H1 (cell line): ENCODE results near the gene FRZB.

Experiments
- EP300 ChIP-seq, 2 experiments: IDR thresholded peaks; 1 replicate in 1 of 2; 2 replicates in 1 of 2; pipeline ENCODE4 v1.6.1; 2011 to 2012; ENCODE audit warnings: low read depth in 2 of 2, low read length in 2 of 2, mild to moderate bottlenecking in 2 of 2, borderline replicate concordance in 1 of 2, inconsistent platforms in 1 of 2, moderate library complexity in 1 of 2
- JUN ChIP-seq: IDR thresholded peaks from 2 replicates; pipeline ENCODE4 v1.6.1; 2011; ENCODE audit warnings: low read depth, mild to moderate bottlenecking, improper control_type of control experiment, low read length
- KDM5A ChIP-seq: fragments of 200-600 bp; IDR thresholded peaks from 2 replicates; pipeline ENCODE4 v1.7.1; 2012; ENCODE audit warnings: mild to moderate bottlenecking, low read length, inconsistent platforms, mixed read lengths
- POLR2A ChIP-seq, 2 experiments: IDR thresholded peaks; 1 replicate in 1 of 2; 2 replicates in 1 of 2; pipeline ENCODE4 v1.6.1; 2011; ENCODE audit warnings: low read depth in 2 of 2, low read length in 2 of 2, mild to moderate bottlenecking in 2 of 2; ENCODE audit errors: control extremely low read depth in 1 of 2
- POLR2AphosphoS5 ChIP-seq: IDR thresholded peaks from 2 replicates; pipeline ENCODE4 v1.6.1; 2011; ENCODE audit warnings: low read depth, low read length
- RFX5 ChIP-seq: IDR thresholded peaks from 2 replicates; pipeline ENCODE4 v1.6.1; 2011; ENCODE audit warnings: low read depth, low read length, improper control_type of control experiment, borderline replicate concordance
- SP1 ChIP-seq: IDR thresholded peaks from 2 replicates; pipeline ENCODE4 v1.6.1; 2011; ENCODE audit warnings: low read depth, low read length
- ZNF274 ChIP-seq: IDR thresholded peaks from 2 replicates; pipeline ENCODE4 v1.7.0; 2012; ENCODE audit warnings: low read length, borderline replicate concordance; ENCODE audit errors: extremely low read depth
- TF ChIP-seq, protein P1 (sequence below): IDR thresholded peaks from 2 replicates; pipeline ENCODE4 v1.6.1; 2011; ENCODE audit warnings: low read length, improper control_type of control experiment
- TF ChIP-seq, protein P2 (sequence below): IDR thresholded peaks from 2 replicates; pipeline ENCODE4 v1.6.1; 2011; ENCODE audit warnings: low read depth, mild to moderate bottlenecking, low read length; ENCODE audit not compliant: insufficient read depth
- TF ChIP-seq, protein P3 (sequence below), 3 experiments: IDR thresholded peaks; 1 replicate in 2 of 3; 2 replicates in 1 of 3; pipeline versions ENCODE4 v1.5.1 to v1.6.1; 2011; ENCODE audit warnings: low read length in 3 of 3, mild to moderate bottlenecking in 3 of 3, inconsistent platforms in 2 of 3, low read depth in 1 of 3, moderate library complexity in 1 of 3; ENCODE audit not compliant: insufficient read depth in 1 of 3; ENCODE audit errors: control extremely low read depth in 1 of 3

DNA sequence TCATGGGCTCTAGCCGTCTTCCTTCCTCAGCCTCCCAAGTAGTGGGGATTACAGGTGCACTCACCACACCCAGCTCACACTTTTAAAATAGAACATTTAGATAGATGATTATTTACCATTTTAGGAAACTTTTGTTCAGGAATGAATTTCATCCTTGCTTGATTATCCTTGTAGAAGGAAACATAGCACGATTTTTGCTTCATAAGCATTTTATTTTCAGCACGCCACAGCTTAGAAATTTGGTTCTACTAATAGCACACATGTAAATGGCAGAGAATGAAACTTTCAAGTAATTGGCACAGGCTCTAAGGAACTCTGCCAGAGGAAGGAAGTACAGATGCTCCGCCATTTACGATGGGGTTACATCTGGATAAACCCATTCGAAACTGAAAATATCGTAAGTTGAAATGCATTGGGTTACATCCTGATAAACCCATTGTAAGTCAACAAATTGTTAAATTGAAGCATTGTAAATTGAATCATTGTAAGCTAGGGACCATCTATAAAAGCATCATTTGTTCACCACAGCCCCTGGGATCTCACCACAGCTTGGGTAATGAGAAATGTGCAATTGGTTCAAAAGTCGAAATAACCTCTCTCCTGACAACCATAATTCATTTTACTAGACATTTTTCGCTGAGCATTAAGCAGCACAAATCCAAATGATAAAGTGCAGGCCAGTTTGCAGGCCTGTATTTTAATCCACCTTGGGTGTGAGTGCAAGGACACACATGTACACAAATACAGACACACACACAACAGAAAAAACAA, 33.2 kb downstream of the FRZB start:
- TF ChIP-seq EP300 (IDR thresholded peaks at IDR 0.05; ENCODE audit: borderline replicate concordance in 1 of 2, low read depth in 2 of 2, low read length in 2 of 2) (no peak), KDM5A (no peak), ZNF274 (no peak), POLR2AphosphoS5 (no peak), POLR2A (IDR thresholded peaks at IDR 0.05; ENCODE audit: control extremely low read depth in 1 of 2, low read depth in 2 of 2, low read length in 2 of 2) (no peak), JUN (no peak), RFX5 (no peak), SP1 (no peak)
- TF ChIP-seq, protein P1, sequence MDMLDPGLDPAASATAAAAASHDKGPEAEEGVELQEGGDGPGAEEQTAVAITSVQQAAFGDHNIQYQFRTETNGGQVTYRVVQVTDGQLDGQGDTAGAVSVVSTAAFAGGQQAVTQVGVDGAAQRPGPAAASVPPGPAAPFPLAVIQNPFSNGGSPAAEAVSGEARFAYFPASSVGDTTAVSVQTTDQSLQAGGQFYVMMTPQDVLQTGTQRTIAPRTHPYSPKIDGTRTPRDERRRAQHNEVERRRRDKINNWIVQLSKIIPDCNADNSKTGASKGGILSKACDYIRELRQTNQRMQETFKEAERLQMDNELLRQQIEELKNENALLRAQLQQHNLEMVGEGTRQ: no peak
- TF ChIP-seq, protein P2, sequence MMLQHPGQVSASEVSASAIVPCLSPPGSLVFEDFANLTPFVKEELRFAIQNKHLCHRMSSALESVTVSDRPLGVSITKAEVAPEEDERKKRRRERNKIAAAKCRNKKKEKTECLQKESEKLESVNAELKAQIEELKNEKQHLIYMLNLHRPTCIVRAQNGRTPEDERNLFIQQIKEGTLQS: no peak
- TF ChIP-seq, protein P3, sequence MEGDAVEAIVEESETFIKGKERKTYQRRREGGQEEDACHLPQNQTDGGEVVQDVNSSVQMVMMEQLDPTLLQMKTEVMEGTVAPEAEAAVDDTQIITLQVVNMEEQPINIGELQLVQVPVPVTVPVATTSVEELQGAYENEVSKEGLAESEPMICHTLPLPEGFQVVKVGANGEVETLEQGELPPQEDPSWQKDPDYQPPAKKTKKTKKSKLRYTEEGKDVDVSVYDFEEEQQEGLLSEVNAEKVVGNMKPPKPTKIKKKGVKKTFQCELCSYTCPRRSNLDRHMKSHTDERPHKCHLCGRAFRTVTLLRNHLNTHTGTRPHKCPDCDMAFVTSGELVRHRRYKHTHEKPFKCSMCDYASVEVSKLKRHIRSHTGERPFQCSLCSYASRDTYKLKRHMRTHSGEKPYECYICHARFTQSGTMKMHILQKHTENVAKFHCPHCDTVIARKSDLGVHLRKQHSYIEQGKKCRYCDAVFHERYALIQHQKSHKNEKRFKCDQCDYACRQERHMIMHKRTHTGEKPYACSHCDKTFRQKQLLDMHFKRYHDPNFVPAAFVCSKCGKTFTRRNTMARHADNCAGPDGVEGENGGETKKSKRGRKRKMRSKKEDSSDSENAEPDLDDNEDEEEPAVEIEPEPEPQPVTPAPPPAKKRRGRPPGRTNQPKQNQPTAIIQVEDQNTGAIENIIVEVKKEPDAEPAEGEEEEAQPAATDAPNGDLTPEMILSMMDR (IDR thresholded peaks at IDR 0.05; ENCODE audit: control extremely low read depth in 1 of 3, insufficient read depth in 1 of 3, low read depth in 1 of 3, low read length in 3 of 3): no peak
